Omental fat pad (tissue), 4 donors: Measurements from ENCODE around the gene ADGRD1. TPM values are rescaled to one million over a fixed set of nuclear protein-coding genes. Genes with fewer than 3 reads are reported as not detected.
A peak's percentile ranks its signal among the peaks of the same experiment; 100 is the strongest.

Source experiments
- ATAC-seq: fragments of 150-250 bp; one replicate; pipeline ENCODE4 v1.9.1; 2016; ENCODE audit warnings: mild to moderate bottlenecking, moderate library complexity; ENCODE audit not compliant: low FRiP score
- DNase-seq: peaks from one replicate; pipeline ENCODE4 v3.0.0-alpha.2; 2019; ENCODE audit warnings: low spot score
- total RNA-seq, 4 donors: library from RNA; depleted of rRNA; stranded (reverse); fragments of >200 nt; gene quantifications; one replicate each; pipeline ENCODE4 v1.1.0, GENCODE V29; 2016
- TF ChIP-seq, protein P1 (sequence below), 3 donors: fragments of 450-650 bp; IDR thresholded peaks; one replicate each; pipeline ENCODE4 v1.5.1; 2016 to 2017; ENCODE audit warnings: antibody characterized with exemption in 3 of 3, mild to moderate bottlenecking in 3 of 3, moderate library complexity in 2 of 3

ADGRD1 gene
- total RNA-seq, 4 donors from 2014 or later, result 34.3 to 98.6 (median 52.4) TPM

GRCh38 chr12:131082290-131083194 lies 128.8 kb downstream of the ADGRD1 start:
- DNase-seq (no peak), ATAC-seq (no peak)
- TF ChIP-seq, protein P1, sequence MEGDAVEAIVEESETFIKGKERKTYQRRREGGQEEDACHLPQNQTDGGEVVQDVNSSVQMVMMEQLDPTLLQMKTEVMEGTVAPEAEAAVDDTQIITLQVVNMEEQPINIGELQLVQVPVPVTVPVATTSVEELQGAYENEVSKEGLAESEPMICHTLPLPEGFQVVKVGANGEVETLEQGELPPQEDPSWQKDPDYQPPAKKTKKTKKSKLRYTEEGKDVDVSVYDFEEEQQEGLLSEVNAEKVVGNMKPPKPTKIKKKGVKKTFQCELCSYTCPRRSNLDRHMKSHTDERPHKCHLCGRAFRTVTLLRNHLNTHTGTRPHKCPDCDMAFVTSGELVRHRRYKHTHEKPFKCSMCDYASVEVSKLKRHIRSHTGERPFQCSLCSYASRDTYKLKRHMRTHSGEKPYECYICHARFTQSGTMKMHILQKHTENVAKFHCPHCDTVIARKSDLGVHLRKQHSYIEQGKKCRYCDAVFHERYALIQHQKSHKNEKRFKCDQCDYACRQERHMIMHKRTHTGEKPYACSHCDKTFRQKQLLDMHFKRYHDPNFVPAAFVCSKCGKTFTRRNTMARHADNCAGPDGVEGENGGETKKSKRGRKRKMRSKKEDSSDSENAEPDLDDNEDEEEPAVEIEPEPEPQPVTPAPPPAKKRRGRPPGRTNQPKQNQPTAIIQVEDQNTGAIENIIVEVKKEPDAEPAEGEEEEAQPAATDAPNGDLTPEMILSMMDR (IDR thresholded peaks at IDR 0.05), result no peak

- ATAC-seq, result no peak
- no peak for DNase-seq
- TF ChIP-seq, protein P1 (IDR thresholded peaks at IDR 0.05), result no peak
These were observed 130.8 kb downstream of the ADGRD1 start for GRCh38 chr12:131084341-131085011.

GRCh38 chr12:131085125-131085815 lies 131.6 kb downstream of the ADGRD1 start:
- DNase-seq (no peak), ATAC-seq (no peak)
- TF ChIP-seq, protein P1 (IDR thresholded peaks at IDR 0.05), result no peak

GRCh38 chr12:131085816-131086591 lies 132.3 kb downstream of the ADGRD1 start:
- ATAC-seq (no peak), DNase-seq (peak; percentile 8)
- TF ChIP-seq, protein P1 (IDR thresholded peaks at IDR 0.05), result no peak

DNA sequence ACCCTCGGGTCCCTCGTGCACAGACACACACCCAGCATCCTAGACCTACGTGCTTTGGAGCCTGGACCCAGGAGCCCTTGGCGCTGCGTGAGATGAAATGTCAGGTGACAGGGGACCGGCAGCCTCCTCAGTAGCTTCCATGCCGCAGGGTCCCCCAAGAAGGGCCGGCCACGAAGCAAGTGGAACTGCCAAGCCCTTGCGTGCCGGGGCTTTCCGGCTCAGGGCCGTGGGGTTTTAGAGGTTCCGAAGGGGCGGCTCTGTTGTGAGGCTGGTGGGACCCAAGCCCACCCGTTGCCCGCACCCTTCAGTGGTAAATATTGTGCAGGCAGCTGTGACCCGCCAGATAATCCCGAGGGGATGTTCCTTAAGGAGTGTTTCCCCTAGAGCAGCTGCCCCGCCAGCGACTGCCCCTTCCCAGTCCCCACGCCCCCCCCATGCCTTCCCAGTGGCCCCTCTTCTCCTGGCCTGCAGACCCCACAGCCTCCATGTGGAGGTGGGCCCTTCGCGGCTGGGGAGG lies 133.7 kb downstream of the ADGRD1 start:
- no peak for DNase-seq
- no peak for ATAC-seq
- TF ChIP-seq, protein P1 (IDR thresholded peaks at IDR 0.05), result no peak

DNA sequence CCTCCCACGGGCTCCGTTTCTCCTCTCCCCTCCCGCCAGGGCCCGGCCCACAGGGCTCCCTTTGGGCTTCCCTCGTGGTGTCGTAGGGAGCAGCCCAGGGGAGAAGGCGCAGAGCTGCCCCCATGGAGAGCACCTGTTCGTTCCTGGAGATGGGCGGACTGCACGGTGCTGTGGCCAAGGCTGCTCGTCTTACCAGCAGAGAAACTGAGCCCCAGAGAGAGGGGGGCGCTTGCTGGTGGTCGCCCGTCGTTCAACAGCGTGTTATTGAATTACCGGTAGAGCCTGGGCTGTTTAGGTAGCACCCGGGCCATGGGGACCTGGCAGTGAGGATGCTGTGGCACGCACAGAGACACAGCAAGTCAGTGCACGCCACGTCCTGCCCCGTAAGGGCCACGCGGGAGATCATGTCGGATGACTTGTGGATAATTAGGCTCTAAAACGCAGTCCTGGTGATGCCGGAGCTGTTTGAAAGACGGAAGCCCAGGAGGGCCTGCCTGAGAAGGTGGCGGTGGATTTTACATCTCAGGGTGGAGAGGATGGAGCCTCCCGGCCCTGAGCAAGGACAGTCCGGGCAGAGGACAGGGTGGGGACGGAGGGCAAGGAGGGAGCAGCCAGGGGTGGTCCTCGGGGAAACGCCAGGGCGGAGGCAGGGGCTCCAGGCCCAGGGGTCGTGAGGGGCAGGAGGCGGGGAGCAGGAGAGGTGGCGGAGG lies 134.4 kb downstream of the ADGRD1 start:
- DNase-seq, result no peak

More for the DNA sequence above, 134.4 kb downstream of the ADGRD1 start:
- TF ChIP-seq, protein P1 (IDR thresholded peaks at IDR 0.05), result no peak
- no peak for ATAC-seq
